Astrocyte (in vitro differentiated cells and primary cell): ENCODE data around the gene MTHFSD. TPM values are rescaled to one million over a fixed set of nuclear protein-coding genes. Genes with fewer than 3 reads are reported as not detected.

ENCODE experiments used
- DNase-seq: peaks from one replicate; pipeline ENCODE4 v3.0.0-alpha.2; 2010; ENCODE audit warnings: low read depth
- FAIRE-seq: peaks from 2 replicates; lab custom pipeline; 2011; peaks lifted over from hg19 to GRCh38; lab: Jason Lieb, UNC
- H2AFZ ChIP-seq: 2 replicates; pipeline ENCODE4 v1.6.0; 2012; ENCODE audit warnings: low read depth, low read length, inconsistent platforms
- H3K27ac ChIP-seq: 2 replicates; pipeline ENCODE4 v1.5.1; 2011; ENCODE audit warnings: low read depth, low read length, inconsistent platforms
- H3K27me3 ChIP-seq: 2 replicates; pipeline ENCODE4 v1.6.0; 2011; ENCODE audit warnings: low read length, inconsistent platforms; ENCODE audit not compliant: insufficient read depth
- H3K36me3 ChIP-seq: 2 replicates; pipeline ENCODE4 v1.5.1; 2011; ENCODE audit warnings: low read length, inconsistent platforms; ENCODE audit not compliant: insufficient read depth
- H3K4me1 ChIP-seq: 2 replicates; pipeline ENCODE4 v1.5.1; 2011; ENCODE audit warnings: low read length, inconsistent platforms; ENCODE audit not compliant: insufficient read depth
- H3K4me2 ChIP-seq: 2 replicates; pipeline ENCODE4 v1.6.0; 2012; ENCODE audit warnings: low read length, inconsistent platforms
- H3K4me3 ChIP-seq: 2 replicates; pipeline ENCODE4 v1.5.1; 2011; ENCODE audit warnings: low read depth, mild to moderate bottlenecking, low read length, inconsistent platforms; ENCODE audit not compliant: insufficient read depth
- H3K79me2 ChIP-seq: 2 replicates; pipeline ENCODE4 v1.6.0; 2012; ENCODE audit warnings: mild to moderate bottlenecking, low read length, inconsistent platforms; ENCODE audit not compliant: insufficient read depth
- H3K9ac ChIP-seq: 2 replicates; pipeline ENCODE4 v1.6.0; 2012; ENCODE audit warnings: mild to moderate bottlenecking, low read length, inconsistent platforms
- H3K9me3 ChIP-seq: 2 replicates; pipeline ENCODE4 v1.5.1; 2012; ENCODE audit warnings: low read depth, mild to moderate bottlenecking, low read length, inconsistent platforms; ENCODE audit not compliant: insufficient read depth
- H4K20me1 ChIP-seq: 2 replicates; pipeline ENCODE4 v1.6.0; 2012; ENCODE audit warnings: low read length, inconsistent platforms; ENCODE audit not compliant: insufficient read depth
- H3K27ac Mint-ChIP-seq: one replicate; pipeline ENCODE4 v1.8.0; 2021; ENCODE audit warnings: mild to moderate bottlenecking, mixed read lengths; ENCODE audit not compliant: unreplicated experiment
- H3K27me3 Mint-ChIP-seq: one replicate; pipeline ENCODE4 v1.8.0; 2021; ENCODE audit warnings: low read depth, mixed read lengths; ENCODE audit not compliant: unreplicated experiment
- H3K36me3 Mint-ChIP-seq: one replicate; pipeline ENCODE4 v1.8.0; 2021; ENCODE audit warnings: low read depth, mixed read lengths; ENCODE audit not compliant: unreplicated experiment
- H3K4me1 Mint-ChIP-seq: one replicate; pipeline ENCODE4 v1.8.0; 2021; ENCODE audit warnings: low read depth, mixed read lengths; ENCODE audit not compliant: unreplicated experiment
- H3K4me3 Mint-ChIP-seq: one replicate; pipeline ENCODE4 v1.8.0; 2021; ENCODE audit warnings: mild to moderate bottlenecking, moderate library complexity, mixed read lengths; ENCODE audit not compliant: unreplicated experiment
- H3K9me3 Mint-ChIP-seq: one replicate; pipeline ENCODE4 v1.8.0; 2021; ENCODE audit warnings: mild to moderate bottlenecking, mixed read lengths; ENCODE audit not compliant: unreplicated experiment
- EZH2 ChIP-seq: IDR thresholded peaks from 2 replicates; pipeline ENCODE4 v1.6.1; 2012; ENCODE audit warnings: mild to moderate bottlenecking, low read length, inconsistent platforms; ENCODE audit not compliant: insufficient read depth
- total RNA-seq: library from RNA; stranded (reverse); gene quantifications from 2 replicates; pipeline ENCODE4 v1.2.1, GENCODE V29; 2021
- TF ChIP-seq, protein P1 (sequence below): IDR thresholded peaks from 2 replicates; pipeline ENCODE4 v1.5.1; 2011; ENCODE audit warnings: low read depth, mild to moderate bottlenecking, inconsistent platforms, low read length, moderate library complexity; ENCODE audit not compliant: insufficient read depth

Gene MTHFSD
- total RNA-seq, 1 donor from 2014 or later: 15.6 TPM

DNA sequence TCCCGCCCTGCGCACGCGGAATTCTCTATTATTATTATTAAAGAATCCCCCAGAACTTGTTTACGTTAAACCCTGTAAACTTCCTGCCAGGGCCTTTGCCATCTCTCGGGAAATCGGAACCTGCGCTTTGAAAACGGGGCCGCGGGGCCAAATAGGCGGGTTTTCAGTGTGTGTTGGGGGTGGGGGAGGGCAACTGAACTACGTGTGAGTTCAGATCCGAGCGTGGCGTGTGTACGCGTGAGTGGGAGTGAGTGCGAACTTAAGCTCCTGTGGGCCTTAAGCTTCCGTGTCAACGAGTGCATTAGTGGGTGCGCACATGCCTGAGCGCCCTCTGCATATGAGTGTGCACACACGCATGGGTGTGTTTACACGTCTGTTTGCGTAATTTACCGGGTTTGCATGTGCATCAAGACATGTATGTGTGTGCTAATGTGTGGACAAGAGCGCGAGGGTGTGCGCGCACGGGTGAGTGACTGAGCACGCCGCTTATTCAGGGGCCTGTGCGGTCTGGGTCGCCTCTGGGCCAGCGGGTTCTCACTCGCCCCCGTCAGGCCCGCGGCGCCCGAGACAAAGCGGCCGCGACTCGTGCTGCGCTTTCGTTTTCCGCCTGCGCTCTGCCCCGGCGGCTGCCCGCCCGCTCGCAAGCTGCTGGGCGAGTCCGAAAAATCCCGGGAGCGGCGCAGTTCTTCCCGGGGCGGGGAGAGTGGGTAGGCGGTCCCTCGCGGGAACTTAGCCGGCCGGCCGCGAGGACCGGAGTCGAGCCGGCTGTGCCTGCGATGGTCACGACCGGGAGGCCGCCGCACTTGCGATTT is 45.9 kb downstream of the MTHFSD start:
- Histone ChIP-seq H3K36me3 (no peaks in the 10 kb centered on the region), H3K27ac (peak overlapping the region; percentile 56), H3K9me3 (peaks cover 12% of the 10 kb centered on the region), H3K4me1 (peaks cover 12% of the 10 kb centered on the region), H3K4me2 (peak overlapping the region; percentile 88), H3K79me2 (peaks cover 34% of the 10 kb centered on the region), H4K20me1 (peaks cover 41% of the 10 kb centered on the region), H3K9ac (peak overlapping the region; percentile 67), H3K27me3 (peaks cover 63% of the 10 kb centered on the region), H3K4me3 (peak overlapping the region; percentile 61), H2AFZ (peak overlapping the region; percentile 69)
- Mint-ChIP-seq H3K36me3 (peaks cover 2% of the 10 kb centered on the region), H3K4me3 (peak overlapping the region; percentile 62), H3K27me3 (peaks cover 60% of the 10 kb centered on the region), H3K27ac (peak overlapping the region; percentile 78), H3K9me3 (peaks cover 37% of the 10 kb centered on the region), H3K4me1 (peaks cover 6% of the 10 kb centered on the region)
- TF ChIP-seq, protein P1, sequence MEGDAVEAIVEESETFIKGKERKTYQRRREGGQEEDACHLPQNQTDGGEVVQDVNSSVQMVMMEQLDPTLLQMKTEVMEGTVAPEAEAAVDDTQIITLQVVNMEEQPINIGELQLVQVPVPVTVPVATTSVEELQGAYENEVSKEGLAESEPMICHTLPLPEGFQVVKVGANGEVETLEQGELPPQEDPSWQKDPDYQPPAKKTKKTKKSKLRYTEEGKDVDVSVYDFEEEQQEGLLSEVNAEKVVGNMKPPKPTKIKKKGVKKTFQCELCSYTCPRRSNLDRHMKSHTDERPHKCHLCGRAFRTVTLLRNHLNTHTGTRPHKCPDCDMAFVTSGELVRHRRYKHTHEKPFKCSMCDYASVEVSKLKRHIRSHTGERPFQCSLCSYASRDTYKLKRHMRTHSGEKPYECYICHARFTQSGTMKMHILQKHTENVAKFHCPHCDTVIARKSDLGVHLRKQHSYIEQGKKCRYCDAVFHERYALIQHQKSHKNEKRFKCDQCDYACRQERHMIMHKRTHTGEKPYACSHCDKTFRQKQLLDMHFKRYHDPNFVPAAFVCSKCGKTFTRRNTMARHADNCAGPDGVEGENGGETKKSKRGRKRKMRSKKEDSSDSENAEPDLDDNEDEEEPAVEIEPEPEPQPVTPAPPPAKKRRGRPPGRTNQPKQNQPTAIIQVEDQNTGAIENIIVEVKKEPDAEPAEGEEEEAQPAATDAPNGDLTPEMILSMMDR: no peak
- peak; percentile 73 for TF ChIP-seq EZH2
- DNase-seq (peak; percentile 76), FAIRE-seq (no peak)

DNA sequence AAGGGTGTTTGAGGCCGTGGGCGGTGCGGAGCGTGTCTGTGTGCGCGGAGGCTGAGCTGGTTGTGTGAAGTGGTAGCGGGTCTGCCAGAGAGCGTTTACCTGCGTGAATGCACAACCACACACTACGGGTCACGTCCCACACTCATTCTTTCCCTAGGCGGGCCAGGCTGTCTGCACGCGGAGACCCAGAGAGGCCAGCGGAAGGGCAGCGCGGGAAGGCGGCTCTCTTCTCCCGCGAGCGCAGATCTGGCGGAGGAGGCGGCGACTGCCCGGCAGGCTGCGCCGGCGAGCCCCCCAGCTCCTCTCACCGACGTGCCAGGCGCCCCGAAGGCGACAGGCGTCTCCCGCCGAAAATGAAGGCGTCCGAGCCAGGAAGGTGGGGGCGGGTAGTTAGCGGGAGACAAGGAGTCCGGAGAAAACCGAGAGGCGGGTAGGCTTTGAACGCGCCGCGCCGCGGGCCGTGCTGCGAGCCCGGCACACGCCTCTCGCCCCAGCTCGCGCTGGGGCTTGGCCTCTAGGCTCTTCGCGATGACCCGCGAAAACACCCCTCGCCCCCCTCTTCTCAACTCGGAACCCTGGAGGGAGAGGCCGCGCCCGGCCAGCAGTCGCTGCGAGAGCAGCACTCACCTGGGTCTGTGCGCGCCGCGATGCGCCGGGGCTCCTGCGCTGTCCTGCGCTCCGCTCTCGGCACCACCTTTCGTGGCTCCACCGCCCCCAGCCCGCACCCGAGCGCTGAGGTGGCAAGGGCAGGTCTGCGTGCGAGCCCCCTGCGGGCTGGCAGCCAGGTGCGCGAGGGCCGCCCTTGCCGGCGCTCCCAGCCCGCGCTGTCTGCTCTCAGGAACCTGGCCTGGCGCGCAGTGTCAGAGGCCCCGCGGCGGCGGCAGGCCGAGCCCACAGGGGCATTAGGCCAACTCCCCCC is 46.7 kb downstream of the MTHFSD start:
- H3K9me3 Mint-ChIP-seq: peaks cover 35% of the 10 kb centered on the region
- H2AFZ ChIP-seq: peak overlapping the region; percentile 26
- H3K9ac ChIP-seq: no peak overlapping the region

More for the DNA sequence above, 46.7 kb downstream of the MTHFSD start:
- H3K36me3 ChIP-seq: no peaks in the 10 kb centered on the region
- peaks cover 12% of the 10 kb centered on the region for H3K4me1 ChIP-seq
- peaks cover 66% of the 10 kb centered on the region for H3K27me3 ChIP-seq
- TF ChIP-seq, protein P1: no peak
- TF ChIP-seq EZH2: peak; percentile 82
- FAIRE-seq (no peak), DNase-seq (no peak)
- Mint-ChIP-seq H3K27me3 (peaks cover 61% of the 10 kb centered on the region), H3K36me3 (peaks cover 2% of the 10 kb centered on the region), H3K4me1 (peaks cover 6% of the 10 kb centered on the region), H3K27ac (peak overlapping the region; percentile 58), H3K4me3 (peak overlapping the region; percentile 45)
- H3K27ac ChIP-seq: no peak overlapping the region
- peak overlapping the region; percentile 23 for H3K4me3 ChIP-seq
- H3K79me2 ChIP-seq: peaks cover 28% of the 10 kb centered on the region
- H3K9me3 ChIP-seq: peaks cover 12% of the 10 kb centered on the region
- H3K4me2 ChIP-seq: peak overlapping the region; percentile 88
- peaks cover 36% of the 10 kb centered on the region for H4K20me1 ChIP-seq
